Measurements from ENCODE around the gene PPP1R8. TPM values are rescaled to one million over a fixed set of nuclear protein-coding genes. Genes with fewer than 3 reads are reported as not detected.

Gene PPP1R8
- total RNA-seq, 2 experiments from 2014 or later: 60.0 to 70.5 TPM

- Mint-ChIP-seq H3K36me3 (peaks cover 53% of the 10 kb centered on the region), H3K27ac (peak overlapping the region; percentile 85), H3K4me1 (peaks cover 54% of the 10 kb centered on the region), H3K4me3 (no peak overlapping the region), H3K9me3 (no peaks in the 10 kb centered on the region), H3K27me3 (no peaks in the 10 kb centered on the region)
- DNase-seq: no peak
Measured at GRCh38 chr1:27886744-27887143, 56.2 kb downstream of the PPP1R8 start.

GRCh38 chr1:27887215-27888021, 56.8 kb downstream of the PPP1R8 start:
- Mint-ChIP-seq H3K27ac (peak overlapping the region; percentile 85), H3K4me3 (peak overlapping the region; percentile 14), H3K4me1 (peaks cover 58% of the 10 kb centered on the region), H3K9me3 (no peaks in the 10 kb centered on the region), H3K27me3 (no peaks in the 10 kb centered on the region), H3K36me3 (peaks cover 56% of the 10 kb centered on the region)
- DNase-seq: peak; percentile 31

GRCh38 chr1:27889506-27889905, 58.9 kb downstream of the PPP1R8 start:
- Mint-ChIP-seq H3K4me3 (no peak overlapping the region), H3K9me3 (no peaks in the 10 kb centered on the region), H3K4me1 (peaks cover 56% of the 10 kb centered on the region), H3K27me3 (no peaks in the 10 kb centered on the region), H3K27ac (no peak overlapping the region), H3K36me3 (peaks cover 47% of the 10 kb centered on the region)
- no peak for DNase-seq

- Mint-ChIP-seq H3K36me3 (peaks cover 41% of the 10 kb centered on the region), H3K27me3 (no peaks in the 10 kb centered on the region), H3K4me3 (no peak overlapping the region), H3K4me1 (peaks cover 47% of the 10 kb centered on the region), H3K27ac (peak overlapping the region; percentile 86), H3K9me3 (no peaks in the 10 kb centered on the region)
- no peak for DNase-seq
Measured at GRCh38 chr1:27891196-27891889, 60.8 kb downstream of the PPP1R8 start.

- H3K9me3 Mint-ChIP-seq: no peaks in the 10 kb centered on the region
Measured at GRCh38 chr1:27894521-27894920, 63.9 kb downstream of the PPP1R8 start.

More at GRCh38 chr1:27894521-27894920, 63.9 kb downstream of the PPP1R8 start:
- Mint-ChIP-seq H3K27ac (peak overlapping the region; percentile 22), H3K36me3 (peaks cover 27% of the 10 kb centered on the region), H3K27me3 (no peaks in the 10 kb centered on the region), H3K4me1 (peaks cover 24% of the 10 kb centered on the region), H3K4me3 (no peak overlapping the region)
- no peak for DNase-seq

Other genes with a start within 250 kb of the PPP1R8 start
- gene AHDC1, start 226.6 kb upstream of the PPP1R8 start, total RNA-seq: 10 to 100 TPM; 10.0 to 12.0 TPM
- under 1 TPM; 0.30 to 0.35 TPM for gene FGR, start 195.6 kb upstream of the PPP1R8 start, total RNA-seq
- 10 to 100 TPM; 57.7 to 64.5 TPM for gene IFI6, start 158.6 kb upstream of the PPP1R8 start, total RNA-seq
- gene FAM76A, start 104.8 kb upstream of the PPP1R8 start, total RNA-seq: 1 to 10 TPM; 8.4 to 9.0 TPM
- 10 to 100 TPM; 20.0 to 21.1 TPM for gene STX12, start 57.6 kb upstream of the PPP1R8 start, total RNA-seq
- 10 to 100 TPM; 18.9 to 19.6 TPM for gene THEMIS2, start 41.8 kb downstream of the PPP1R8 start, total RNA-seq
- 100 to 1,000 TPM in 1 of 2 experiments, 10 to 100 TPM in 1; 89.4 to 102 TPM for gene RPA2, start 83.8 kb downstream of the PPP1R8 start, total RNA-seq
- under 1 TPM; 0.92 to 0.97 TPM for gene SMPDL3B, start 104.2 kb downstream of the PPP1R8 start, total RNA-seq
- 1 to 10 TPM; 4.1 to 4.4 TPM for gene XKR8, start 129.2 kb downstream of the PPP1R8 start, total RNA-seq

All from activated naive CD8-positive, alpha-beta T cell treated with anti-CD3 and anti-CD28 coated beads for 36 hours (primary cell).